HG02943 (cell line): ENCODE data around the gene SPDYE6.
"Not testable (repeated sequence)": the region's sequence is repeated elsewhere in the genome, so short reads cannot be mapped to it uniquely, and the experiment has no call there.

Experiments
- ATAC-seq: cut with Tn5 transposase; IDR thresholded peaks from one replicate; pipeline ENCODE4 v1.9.1; 2021; ENCODE audit warnings: mild to moderate bottlenecking, low read depth, moderate library complexity; ENCODE audit not compliant: unreplicated experiment

SPDYE6 gene

GRCh38 chr7:102356344-102356743 is at the start of gene SPDYE6:
SPDYE6 (minus strand) TSS chr7:102356444; CDS start chr7:102356023, 421 bp downstream.
- ATAC-seq = not testable (repeated sequence)

- not testable (repeated sequence) for ATAC-seq
Observed at GRCh38 chr7:102404862-102405188, 48.6 kb upstream of the SPDYE6 start.

- ATAC-seq = peak; percentile 71
Observed at GRCh38 chr7:102404005-102404861, 48.0 kb upstream of the SPDYE6 start.

- ATAC-seq = no peak
Observed at GRCh38 chr7:102403563-102403962, 47.3 kb upstream of the SPDYE6 start.

- ATAC-seq = no peak
Observed at GRCh38 chr7:102400360-102400759, 44.1 kb upstream of the SPDYE6 start.

GRCh38 chr7:102398543-102398942 is 42.3 kb upstream of the SPDYE6 start:
- no peak for ATAC-seq

GRCh38 chr7:102396710-102397019 is 40.4 kb upstream of the SPDYE6 start:
- ATAC-seq = no peak

GRCh38 chr7:102395873-102396709 is 39.8 kb upstream of the SPDYE6 start, which contains the start of gene PRKRIP1:
PRKRIP1 (plus strand) TSS chr7:102396363; CDS start chr7:102396412, 49 bp downstream.
- peak; percentile 97 for ATAC-seq

GRCh38 chr7:102395592-102395872 is 39.3 kb upstream of the SPDYE6 start:
- ATAC-seq = no peak

GRCh38 chr7:102393467-102393866 is 37.2 kb upstream of the SPDYE6 start:
- no peak for ATAC-seq

- no peak for ATAC-seq
Observed at GRCh38 chr7:102392330-102392729, 36.1 kb upstream of the SPDYE6 start.

- ATAC-seq = no peak
Observed at GRCh38 chr7:102390697-102391484, 34.6 kb upstream of the SPDYE6 start.

GRCh38 chr7:102389810-102390209 is 33.6 kb upstream of the SPDYE6 start:
- no peak for ATAC-seq

- ATAC-seq = no peak
Observed at GRCh38 chr7:102387064-102387463, 30.8 kb upstream of the SPDYE6 start.

- not testable (repeated sequence) for ATAC-seq
Observed at GRCh38 chr7:102381696-102382425, 25.6 kb upstream of the SPDYE6 start.

- not testable (repeated sequence) for ATAC-seq
Observed at GRCh38 chr7:102380837-102381236, 24.6 kb upstream of the SPDYE6 start.

GRCh38 chr7:102376964-102377466 is 20.8 kb upstream of the SPDYE6 start:
- ATAC-seq = no peak

GRCh38 chr7:102372796-102373195 is 16.6 kb upstream of the SPDYE6 start:
- not testable (repeated sequence) for ATAC-seq

- not testable (repeated sequence) for ATAC-seq
Observed at GRCh38 chr7:102370038-102370437, 13.8 kb upstream of the SPDYE6 start.

- ATAC-seq = not testable (repeated sequence)
Observed at GRCh38 chr7:102365390-102365789, 9.1 kb upstream of the SPDYE6 start.
